ENCODE data around the gene TMEM50B.
"Not testable (repeated sequence)": the region's sequence is repeated elsewhere in the genome, so short reads cannot be mapped to it uniquely, and the experiment has no call there.

The TMEM50B gene

GRCh38 chr21:33425825-33426224, 53.9 kb downstream of the TMEM50B start:
- Histone ChIP-seq H3K27me3 (ENCODE audit: low read depth, low read length) (no peaks in the 10 kb centered on the region), H3K27ac (ENCODE audit: low read length) (peak overlapping the region; percentile 19), H3K4me3 (ENCODE audit: low read depth in 1 of 2, low read length in 2 of 2) (no peak overlapping the region), H3K9me3 (ENCODE audit: control insufficient read depth in 1 of 2, low read length in 2 of 2) (no peaks in the 10 kb centered on the region), H3K4me1 (ENCODE audit: control insufficient read depth in 1 of 2, insufficient read depth in 2 of 2, low read length in 2 of 2) (no peaks in the 10 kb centered on the region), H3K36me3 (ENCODE audit: control insufficient read depth in 1 of 2, insufficient read depth in 2 of 2, low read length in 2 of 2) (peaks cover 56 to 57% of the 10 kb centered on the region in 2 donors)

- Histone ChIP-seq H3K36me3 (ENCODE audit: control insufficient read depth in 1 of 2, insufficient read depth in 2 of 2, low read length in 2 of 2) (peaks cover 52 to 55% of the 10 kb centered on the region in 2 donors), H3K9me3 (ENCODE audit: control insufficient read depth in 1 of 2, low read length in 2 of 2) (no peaks in the 10 kb centered on the region), H3K4me1 (ENCODE audit: control insufficient read depth in 1 of 2, insufficient read depth in 2 of 2, low read length in 2 of 2) (no peaks in the 10 kb centered on the region), H3K27ac (ENCODE audit: low read length) (no peak overlapping the region), H3K27me3 (ENCODE audit: low read depth, low read length) (no peaks in the 10 kb centered on the region), H3K4me3 (ENCODE audit: low read depth in 1 of 2, low read length in 2 of 2) (no peak overlapping the region)
Observed at GRCh38 chr21:33424214-33424613, 55.6 kb downstream of the TMEM50B start.

GRCh38 chr21:33421713-33422393, 57.9 kb downstream of the TMEM50B start:
- H3K36me3 ChIP-seq (ENCODE audit: control insufficient read depth in 1 of 2, insufficient read depth in 2 of 2, low read length in 2 of 2): peaks cover 36 to 45% of the 10 kb centered on the region in 2 donors
- no peak overlapping the region for H3K27ac ChIP-seq (ENCODE audit: low read length)
- no peak overlapping the region for H3K4me3 ChIP-seq (ENCODE audit: low read depth in 1 of 2, low read length in 2 of 2)
- no peaks in the 10 kb centered on the region for H3K9me3 ChIP-seq (ENCODE audit: control insufficient read depth in 1 of 2, low read length in 2 of 2)
- H3K27me3 ChIP-seq (ENCODE audit: low read depth, low read length): no peaks in the 10 kb centered on the region
- H3K4me1 ChIP-seq (ENCODE audit: control insufficient read depth in 1 of 2, insufficient read depth in 2 of 2, low read length in 2 of 2): peaks cover 0 to 8% of the 10 kb centered on the region in 2 donors

- Histone ChIP-seq H3K4me1 (ENCODE audit: control insufficient read depth in 1 of 2, insufficient read depth in 2 of 2, low read length in 2 of 2) (peaks cover 0 to 8% of the 10 kb centered on the region in 2 donors), H3K4me3 (ENCODE audit: low read depth in 1 of 2, low read length in 2 of 2) (no peak overlapping the region), H3K27ac (ENCODE audit: low read length) (no peak overlapping the region), H3K9me3 (ENCODE audit: control insufficient read depth in 1 of 2, low read length in 2 of 2) (no peaks in the 10 kb centered on the region), H3K36me3 (ENCODE audit: control insufficient read depth in 1 of 2, insufficient read depth in 2 of 2, low read length in 2 of 2) (peaks cover 35 to 44% of the 10 kb centered on the region in 2 donors), H3K27me3 (ENCODE audit: low read depth, low read length) (no peaks in the 10 kb centered on the region)
Observed at GRCh38 chr21:33419538-33420123, 60.1 kb downstream of the TMEM50B start.

GRCh38 chr21:33418691-33419090, 61.1 kb downstream of the TMEM50B start:
- Histone ChIP-seq H3K9me3 (ENCODE audit: control insufficient read depth in 1 of 2, low read length in 2 of 2) (no peaks in the 10 kb centered on the region), H3K4me3 (ENCODE audit: low read depth in 1 of 2, low read length in 2 of 2) (no peak overlapping the region), H3K4me1 (ENCODE audit: control insufficient read depth in 1 of 2, insufficient read depth in 2 of 2, low read length in 2 of 2) (peaks cover 0 to 8% of the 10 kb centered on the region in 2 donors), H3K27me3 (ENCODE audit: low read depth, low read length) (no peaks in the 10 kb centered on the region), H3K36me3 (ENCODE audit: control insufficient read depth in 1 of 2, insufficient read depth in 2 of 2, low read length in 2 of 2) (peaks cover 34 to 35% of the 10 kb centered on the region in 2 donors), H3K27ac (ENCODE audit: low read length) (no peak overlapping the region)

GRCh38 chr21:33414926-33415325, 64.8 kb downstream of the TMEM50B start:
- no peak overlapping the region for H3K27ac ChIP-seq (ENCODE audit: low read length)
- peaks cover 6 to 18% of the 10 kb centered on the region in 2 donors for H3K4me1 ChIP-seq (ENCODE audit: control insufficient read depth in 1 of 2, insufficient read depth in 2 of 2, low read length in 2 of 2)
- H3K9me3 ChIP-seq (ENCODE audit: control insufficient read depth in 1 of 2, low read length in 2 of 2): no peaks in the 10 kb centered on the region
- H3K27me3 ChIP-seq (ENCODE audit: low read depth, low read length): no peaks in the 10 kb centered on the region
- H3K4me3 ChIP-seq (ENCODE audit: low read depth in 1 of 2, low read length in 2 of 2): no peak overlapping the region
- H3K36me3 ChIP-seq (ENCODE audit: control insufficient read depth in 1 of 2, insufficient read depth in 2 of 2, low read length in 2 of 2): peaks cover 16 to 26% of the 10 kb centered on the region in 2 donors

- H3K9me3 ChIP-seq (ENCODE audit: control insufficient read depth in 1 of 2, low read length in 2 of 2): no peaks in the 10 kb centered on the region
- no peaks in the 10 kb centered on the region for H3K27me3 ChIP-seq (ENCODE audit: low read depth, low read length)
- no peak overlapping the region for H3K27ac ChIP-seq (ENCODE audit: low read length)
- peaks cover 6 to 18% of the 10 kb centered on the region in 2 donors for H3K4me1 ChIP-seq (ENCODE audit: control insufficient read depth in 1 of 2, insufficient read depth in 2 of 2, low read length in 2 of 2)
- H3K4me3 ChIP-seq (ENCODE audit: low read depth in 1 of 2, low read length in 2 of 2): no peak overlapping the region
- H3K36me3 ChIP-seq (ENCODE audit: control insufficient read depth in 1 of 2, insufficient read depth in 2 of 2, low read length in 2 of 2): peaks cover 16 to 26% of the 10 kb centered on the region in 2 donors
Observed at GRCh38 chr21:33414068-33414467, 65.7 kb downstream of the TMEM50B start.

GRCh38 chr21:33412832-33413519, 66.8 kb downstream of the TMEM50B start:
- peaks cover 6 to 11% of the 10 kb centered on the region in 2 donors for H3K4me1 ChIP-seq (ENCODE audit: control insufficient read depth in 1 of 2, insufficient read depth in 2 of 2, low read length in 2 of 2)
- peak overlapping the region; percentile 65 for H3K27ac ChIP-seq (ENCODE audit: low read length)
- no peak overlapping the region for H3K4me3 ChIP-seq (ENCODE audit: low read depth in 1 of 2, low read length in 2 of 2)
- H3K9me3 ChIP-seq (ENCODE audit: control insufficient read depth in 1 of 2, low read length in 2 of 2): no peaks in the 10 kb centered on the region
- peaks cover 16 to 26% of the 10 kb centered on the region in 2 donors for H3K36me3 ChIP-seq (ENCODE audit: control insufficient read depth in 1 of 2, insufficient read depth in 2 of 2, low read length in 2 of 2)
- H3K27me3 ChIP-seq (ENCODE audit: low read depth, low read length): no peaks in the 10 kb centered on the region

- H3K27ac ChIP-seq (ENCODE audit: low read length); H3K4me3 ChIP-seq (ENCODE audit: low read depth in 1 of 2, low read length in 2 of 2); H3K9me3 ChIP-seq (ENCODE audit: control insufficient read depth in 1 of 2, low read length in 2 of 2); H3K27me3 ChIP-seq (ENCODE audit: low read depth, low read length): not testable (repeated sequence)
- peaks cover 6 to 11% of the 10 kb centered on the region in 2 donors for H3K4me1 ChIP-seq (ENCODE audit: control insufficient read depth in 1 of 2, insufficient read depth in 2 of 2, low read length in 2 of 2)
- H3K36me3 ChIP-seq (ENCODE audit: control insufficient read depth in 1 of 2, insufficient read depth in 2 of 2, low read length in 2 of 2): peaks cover 16 to 26% of the 10 kb centered on the region in 2 donors
Observed at GRCh38 chr21:33412439-33412831, 67.3 kb downstream of the TMEM50B start.

GRCh38 chr21:33411949-33412430, 67.8 kb downstream of the TMEM50B start:
- H3K4me1 ChIP-seq (ENCODE audit: control insufficient read depth in 1 of 2, insufficient read depth in 2 of 2, low read length in 2 of 2): peaks cover 6 to 11% of the 10 kb centered on the region in 2 donors
- H3K27me3 ChIP-seq (ENCODE audit: low read depth, low read length): no peaks in the 10 kb centered on the region
- no peak overlapping the region for H3K27ac ChIP-seq (ENCODE audit: low read length)
- H3K9me3 ChIP-seq (ENCODE audit: control insufficient read depth in 1 of 2, low read length in 2 of 2): no peaks in the 10 kb centered on the region
- H3K36me3 ChIP-seq (ENCODE audit: control insufficient read depth in 1 of 2, insufficient read depth in 2 of 2, low read length in 2 of 2): peaks cover 13 to 26% of the 10 kb centered on the region in 2 donors
- no peak overlapping the region for H3K4me3 ChIP-seq (ENCODE audit: low read depth in 1 of 2, low read length in 2 of 2)

GRCh38 chr21:33406493-33406892, 73.3 kb downstream of the TMEM50B start:
- no peak overlapping the region for H3K27ac ChIP-seq (ENCODE audit: low read length)
- peaks cover 4 to 8% of the 10 kb centered on the region in 2 donors for H3K36me3 ChIP-seq (ENCODE audit: control insufficient read depth in 1 of 2, insufficient read depth in 2 of 2, low read length in 2 of 2)
- no peaks in the 10 kb centered on the region for H3K27me3 ChIP-seq (ENCODE audit: low read depth, low read length)
- H3K4me3 ChIP-seq (ENCODE audit: low read depth in 1 of 2, low read length in 2 of 2): no peak overlapping the region
- no peaks in the 10 kb centered on the region for H3K9me3 ChIP-seq (ENCODE audit: control insufficient read depth in 1 of 2, low read length in 2 of 2)
- H3K4me1 ChIP-seq (ENCODE audit: control insufficient read depth in 1 of 2, insufficient read depth in 2 of 2, low read length in 2 of 2): peaks cover 0 to 21% of the 10 kb centered on the region in 2 donors

Data from muscle layer of duodenum (tissue), 2 donors.